Testis (tissue), 2 donors: ENCODE data around the gene MAPK11.

Experiments
- CTCF ChIP-seq, 3 experiments: fragments of 450-650 bp in 2 of 3; fragments of 200-600 bp in 1 of 3; sonication (generic) in 1 of 3; IDR thresholded peaks; one replicate each; pipeline ENCODE4 v1.5.1; 2016 to 2019; ENCODE audit warnings: antibody characterized with exemption in 3 of 3, mild to moderate bottlenecking in 2 of 3, moderate library complexity in 1 of 3
- POLR2A ChIP-seq: fragments of 450-650 bp; IDR thresholded peaks from one replicate; pipeline ENCODE4 v1.6.1; 2017; ENCODE audit warnings: antibody characterized with exemption, mild to moderate bottlenecking, moderate library complexity

GRCh38 chr22:50287731-50288130 is 17.6 kb upstream of the MAPK11 start:
- TF ChIP-seq CTCF (IDR thresholded peaks at IDR 0.05) = no peak
- TF ChIP-seq POLR2A = no peak
